GM21423 (cell line): Measurements from ENCODE around the gene PRPF6.

Source experiments
- ATAC-seq: cut with Tn5 transposase; IDR thresholded peaks from one replicate; pipeline ENCODE4 v1.9.1; 2021; ENCODE audit warnings: mild to moderate bottlenecking, moderate library complexity; ENCODE audit not compliant: unreplicated experiment

PRPF6 gene

DNA sequence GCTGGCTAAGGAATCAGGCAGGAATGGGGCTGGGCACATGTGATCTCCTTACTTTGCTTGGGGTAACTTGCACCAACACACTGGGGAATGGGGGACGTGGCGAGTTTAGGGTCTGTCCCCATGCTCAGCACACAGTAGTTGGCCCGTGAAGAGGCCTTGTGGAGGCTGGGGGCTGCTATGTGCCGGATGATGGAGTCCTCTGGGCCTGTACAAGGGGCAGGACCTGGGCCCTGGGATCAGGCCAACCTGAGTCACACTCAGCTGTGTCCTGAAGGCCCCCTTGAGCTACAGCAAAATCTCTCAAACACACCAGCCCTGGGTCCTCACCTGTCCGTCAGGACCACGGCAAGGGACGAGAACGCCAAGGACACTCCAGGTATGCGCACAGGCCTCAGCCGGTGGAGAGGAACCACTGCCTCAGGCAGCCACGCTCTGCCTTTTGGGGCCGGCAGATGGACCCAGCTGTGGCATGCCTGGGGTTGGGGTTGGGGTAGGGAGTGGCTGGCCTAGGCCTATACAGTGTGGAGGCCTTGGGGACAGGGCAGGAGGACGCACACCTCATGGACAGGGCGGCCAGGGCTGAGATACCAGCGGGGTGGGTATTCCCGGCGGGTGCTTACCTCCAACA is 35.8 kb upstream of the PRPF6 start:
- ATAC-seq = no peak

DNA sequence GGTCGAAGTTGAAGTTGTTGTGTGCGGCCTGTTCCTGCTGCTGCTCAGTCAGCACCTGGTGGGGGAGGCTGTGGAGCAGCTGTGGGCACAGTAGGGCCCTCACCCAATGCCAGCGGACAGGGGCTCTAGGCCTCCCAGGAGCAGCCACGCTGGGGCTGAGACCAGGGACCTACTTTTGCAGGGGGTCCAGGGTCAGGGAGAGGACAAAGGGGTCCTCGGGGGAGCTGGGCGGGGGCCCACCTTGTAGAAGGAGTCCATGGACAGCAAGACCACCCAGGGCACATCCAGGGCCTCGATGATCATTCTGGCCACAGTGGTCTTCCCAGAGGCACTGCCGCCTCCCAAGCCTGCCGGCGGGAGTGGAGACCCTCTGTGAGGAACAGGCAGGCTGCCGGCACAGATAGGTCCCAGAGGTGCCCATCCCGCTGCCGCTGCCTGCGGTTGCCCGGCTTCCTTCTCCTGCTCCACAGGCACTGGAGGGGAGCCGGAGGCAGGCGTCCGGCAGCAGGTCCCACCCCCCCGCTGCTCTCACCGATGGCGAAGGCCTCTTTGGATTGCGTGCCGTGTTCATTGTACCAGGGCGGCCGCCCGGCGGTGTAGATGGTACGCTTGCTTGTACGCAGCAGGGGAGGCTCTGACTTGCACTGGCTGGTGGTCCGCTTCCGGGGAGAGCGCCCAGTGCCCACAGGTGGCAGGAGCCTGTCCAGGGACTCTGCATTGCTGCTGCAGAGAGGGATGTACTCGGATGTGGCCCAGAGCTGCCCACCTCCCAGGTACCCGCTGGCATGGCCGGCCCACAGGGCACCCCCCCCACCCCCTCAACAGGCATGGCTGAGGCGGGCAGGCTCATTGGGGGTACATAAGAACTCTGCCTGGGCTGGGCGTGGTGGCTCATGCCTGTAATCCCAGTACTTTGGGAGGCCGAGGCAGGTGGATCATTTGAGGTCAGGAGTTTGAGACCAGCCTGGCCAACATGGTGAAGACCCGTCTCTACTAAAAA is 34.7 kb upstream of the PRPF6 start:
- ATAC-seq = no peak

DNA sequence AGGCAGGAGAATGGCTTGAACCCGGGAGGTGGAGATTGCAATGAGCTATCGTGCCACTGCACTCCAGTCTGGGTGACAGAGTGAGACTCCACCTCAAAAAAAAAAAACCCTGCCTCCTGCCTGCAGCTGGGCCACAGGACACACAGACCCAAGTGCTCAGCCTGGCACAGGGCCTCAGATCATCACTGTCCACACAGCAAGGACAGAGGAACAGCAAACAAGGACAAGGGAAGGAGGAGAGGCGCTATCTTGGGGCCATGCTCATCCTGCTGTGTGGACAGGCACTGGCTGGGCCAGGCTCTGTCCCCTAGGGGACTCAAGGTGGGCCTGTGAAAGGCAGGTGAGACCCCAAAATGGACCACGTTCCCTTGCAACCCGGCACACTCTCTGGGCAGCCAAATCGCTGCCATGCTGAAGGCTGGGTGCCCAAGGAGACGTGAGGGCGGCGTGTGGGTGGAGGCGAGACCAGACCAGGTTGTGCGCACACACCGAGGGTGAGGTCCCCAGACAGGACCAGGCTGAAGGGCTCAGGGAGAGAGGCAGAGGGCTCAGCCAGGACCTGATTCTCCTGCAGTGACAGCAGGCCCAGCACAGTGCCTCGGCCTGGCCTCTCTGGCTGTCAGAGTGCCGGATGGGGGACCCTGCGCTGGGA is 33.8 kb upstream of the PRPF6 start:
- ATAC-seq = no peak

DNA sequence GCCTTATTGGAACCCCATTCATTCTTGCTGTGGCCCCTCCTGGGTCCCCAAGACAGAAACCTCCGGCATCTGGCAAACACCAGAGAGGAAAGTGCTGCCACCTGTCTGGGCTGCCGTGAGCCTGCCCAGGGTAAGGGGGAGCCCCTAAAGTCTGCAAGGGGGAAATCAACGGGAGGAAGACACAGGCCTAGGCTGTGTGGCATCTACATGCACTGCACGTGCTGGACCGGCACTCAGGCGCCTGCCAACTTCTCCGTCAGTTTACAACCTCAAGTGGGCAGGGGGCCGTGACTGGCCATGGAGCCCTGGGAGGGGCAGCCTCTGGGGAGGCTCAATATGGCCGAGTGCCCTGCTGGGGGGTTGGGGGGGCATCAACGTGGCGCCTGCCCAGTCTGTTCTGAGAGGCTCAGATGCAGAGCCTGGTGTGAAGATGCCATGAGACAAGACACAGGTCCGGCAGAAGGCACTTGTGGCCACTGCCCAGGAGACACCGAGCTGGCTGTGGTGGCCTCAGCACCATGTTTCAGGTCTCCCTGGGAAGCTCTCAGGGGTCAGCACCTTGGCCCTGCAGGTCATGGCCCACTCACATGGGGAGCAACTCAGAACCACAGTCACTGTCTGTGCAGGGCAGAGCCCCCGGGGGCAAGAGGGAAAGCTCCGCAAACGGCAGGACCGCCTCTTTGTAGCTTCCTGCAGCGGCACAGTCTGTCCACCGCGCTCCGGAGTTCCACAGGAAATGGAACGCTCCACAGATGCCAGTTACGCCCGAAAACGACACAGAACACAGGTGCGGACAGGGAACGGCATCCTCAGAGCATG is 33.1 kb upstream of the PRPF6 start:
- ATAC-seq = no peak

DNA sequence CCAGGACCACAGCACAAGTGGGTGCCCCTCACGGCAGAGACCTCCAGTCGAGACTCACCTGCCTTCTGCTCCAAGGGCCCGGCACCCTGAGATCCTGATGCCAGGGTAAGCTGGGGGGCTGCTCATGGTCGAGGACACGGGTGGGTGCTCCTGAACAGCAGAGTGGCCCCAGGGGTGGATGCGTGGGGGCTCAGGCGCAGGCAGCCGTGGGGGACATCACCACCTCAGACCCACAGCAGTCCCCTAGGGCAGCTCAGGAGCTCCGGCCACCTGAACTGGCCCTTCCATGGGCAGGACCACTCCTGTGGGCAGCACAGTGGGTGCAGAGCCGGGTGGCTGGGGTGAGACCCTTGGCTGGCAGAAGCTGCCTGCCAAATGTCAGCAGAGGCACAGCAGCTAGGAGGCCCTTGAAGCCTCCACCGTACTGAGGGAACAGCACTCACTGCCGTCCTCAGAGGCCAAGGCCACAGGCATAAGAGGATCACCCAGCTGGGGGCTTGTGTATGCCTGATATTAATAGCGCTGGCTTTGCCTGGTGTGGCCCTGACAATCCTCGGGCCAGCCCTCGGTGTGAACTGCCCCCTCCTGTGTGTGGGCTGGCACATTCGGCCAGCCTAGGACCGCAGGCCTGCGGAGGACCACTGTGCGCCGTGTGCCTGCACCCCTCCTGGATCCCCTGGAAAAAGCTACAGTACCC is 30.1 kb upstream of the PRPF6 start:
- ATAC-seq = no peak

DNA sequence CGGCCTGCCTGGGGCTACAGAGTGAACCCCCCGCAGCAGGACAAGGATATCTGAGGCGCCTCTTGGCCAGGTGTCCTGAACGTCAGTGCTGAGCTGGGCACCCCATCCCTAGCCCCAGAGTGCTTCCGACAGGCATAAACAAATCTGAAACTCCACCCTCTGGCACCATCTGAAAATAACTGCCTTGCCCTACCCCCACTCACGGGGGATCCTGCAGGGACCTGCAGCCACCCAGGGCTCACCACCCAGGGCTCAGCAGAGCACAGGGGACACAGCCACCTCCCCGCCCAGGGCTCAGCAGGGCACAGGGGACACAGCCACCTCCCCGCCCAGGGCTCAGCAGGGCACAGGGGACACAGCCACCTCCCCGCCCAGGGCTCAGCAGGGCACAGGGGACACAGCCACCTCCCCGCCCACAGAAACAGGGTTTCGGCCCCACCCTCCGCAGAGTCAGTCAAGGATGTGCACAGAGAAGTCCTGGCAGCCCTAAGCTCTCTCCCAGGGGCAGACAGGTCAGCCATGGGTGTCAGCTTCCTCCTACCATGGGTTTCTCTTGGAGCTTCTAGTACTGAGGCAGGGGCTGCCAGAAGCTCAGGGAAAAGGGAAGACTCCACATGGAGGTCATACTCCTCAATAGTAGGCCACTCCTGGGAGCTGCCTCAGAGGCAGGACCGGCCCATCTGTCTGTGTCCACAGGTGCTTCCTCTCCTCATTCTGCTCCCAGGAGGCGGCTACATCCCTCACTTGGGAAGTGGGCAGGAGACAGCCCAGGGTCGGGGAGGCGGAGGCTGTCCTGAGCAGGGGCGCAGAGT is 29.3 kb upstream of the PRPF6 start:
- no peak for ATAC-seq

DNA sequence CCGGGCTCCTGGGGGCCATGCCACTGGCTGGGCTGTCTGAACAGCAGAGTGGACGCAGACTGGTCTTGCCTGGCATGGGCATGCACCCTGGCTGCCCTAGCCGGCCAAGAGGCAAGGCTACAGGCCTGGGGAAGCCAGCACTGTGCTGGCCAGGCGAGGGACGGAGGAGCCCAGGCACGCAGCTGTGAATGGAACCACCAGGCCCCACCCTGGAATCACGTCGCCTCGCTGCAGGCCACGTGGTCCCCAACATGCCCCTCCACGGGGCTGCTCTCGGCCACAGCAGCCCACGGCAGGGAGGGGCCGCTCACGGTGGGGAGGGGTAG is 28.8 kb upstream of the PRPF6 start:
- no peak for ATAC-seq

DNA sequence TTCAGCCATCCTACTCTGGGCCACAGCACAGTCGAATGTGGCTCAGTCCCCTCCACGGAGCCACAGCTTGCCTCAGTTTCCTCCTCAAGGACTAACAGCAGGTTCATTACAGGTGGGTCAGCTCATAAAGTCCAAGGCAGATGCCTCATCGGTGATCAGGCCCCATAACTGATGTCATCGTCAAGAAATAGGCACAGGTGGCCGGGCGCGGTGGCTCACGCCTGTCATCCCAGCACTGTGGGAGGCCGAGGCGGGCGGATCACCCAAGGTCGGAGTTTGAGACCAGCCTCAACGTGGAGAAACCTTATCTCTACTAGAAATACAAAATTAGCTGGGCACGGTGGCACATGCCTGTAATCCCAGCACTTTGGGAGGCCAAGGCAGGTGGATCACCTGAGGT is 28.2 kb upstream of the PRPF6 start:
- ATAC-seq = no peak

DNA sequence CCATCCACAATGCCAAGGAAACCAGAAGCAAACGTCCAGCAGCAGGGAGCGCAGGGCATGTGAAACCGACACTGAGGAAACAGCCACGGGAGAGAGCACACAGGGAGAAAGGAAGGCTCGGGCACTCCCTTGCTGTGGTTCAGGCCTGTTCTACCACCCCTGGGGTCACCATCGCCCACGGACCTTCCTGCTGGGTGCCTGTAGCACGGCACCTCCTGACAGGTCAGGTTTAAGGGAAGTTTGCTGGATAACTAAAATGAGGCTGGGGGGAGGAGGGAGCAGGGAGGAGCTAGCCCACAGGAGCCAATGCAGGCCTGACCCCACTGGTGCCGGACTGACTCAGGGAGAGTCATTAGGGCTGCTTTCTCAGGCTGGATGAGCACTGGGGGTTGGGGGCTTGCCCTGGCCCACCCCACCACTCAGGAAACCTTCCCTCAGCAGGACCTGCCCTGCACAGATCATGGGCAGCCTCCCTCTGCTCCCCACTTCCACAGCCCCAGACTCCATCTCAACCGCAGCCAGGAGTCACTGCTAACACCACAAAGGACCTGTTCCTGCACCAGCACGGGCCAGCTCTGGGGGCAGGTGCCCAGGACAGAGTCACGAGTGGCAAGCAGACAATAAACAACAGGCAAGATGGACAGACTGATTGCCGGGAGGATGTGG is 27.0 kb upstream of the PRPF6 start:
- no peak for ATAC-seq

DNA sequence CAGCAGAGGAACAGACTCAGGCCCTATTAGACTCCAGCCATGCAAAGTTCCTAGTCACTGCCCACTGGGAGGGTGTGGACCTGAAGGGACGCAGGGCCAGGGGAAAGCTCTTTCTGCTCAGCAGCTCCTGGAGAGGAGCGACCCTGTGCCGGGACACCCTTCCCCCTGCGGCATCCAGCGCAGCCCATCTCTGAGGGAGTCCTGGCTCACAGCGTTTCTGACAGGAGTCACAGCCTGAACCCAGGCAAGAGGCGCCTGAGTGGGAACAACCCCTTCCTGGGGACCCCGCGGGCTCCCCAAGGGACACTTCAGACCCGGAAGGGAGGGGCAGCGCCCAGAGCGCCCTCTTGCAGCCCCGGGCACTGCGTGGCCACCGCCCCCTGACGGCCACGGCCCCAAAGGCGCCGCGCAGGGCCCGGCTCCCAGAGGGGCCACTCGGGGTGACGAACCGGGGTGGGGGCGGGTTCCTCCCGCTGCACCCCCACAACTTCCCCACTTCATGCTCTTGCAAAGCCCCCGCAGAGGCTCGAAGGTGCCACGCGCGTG is 25.6 kb upstream of the PRPF6 start:
- ATAC-seq = peak; percentile 8

DNA sequence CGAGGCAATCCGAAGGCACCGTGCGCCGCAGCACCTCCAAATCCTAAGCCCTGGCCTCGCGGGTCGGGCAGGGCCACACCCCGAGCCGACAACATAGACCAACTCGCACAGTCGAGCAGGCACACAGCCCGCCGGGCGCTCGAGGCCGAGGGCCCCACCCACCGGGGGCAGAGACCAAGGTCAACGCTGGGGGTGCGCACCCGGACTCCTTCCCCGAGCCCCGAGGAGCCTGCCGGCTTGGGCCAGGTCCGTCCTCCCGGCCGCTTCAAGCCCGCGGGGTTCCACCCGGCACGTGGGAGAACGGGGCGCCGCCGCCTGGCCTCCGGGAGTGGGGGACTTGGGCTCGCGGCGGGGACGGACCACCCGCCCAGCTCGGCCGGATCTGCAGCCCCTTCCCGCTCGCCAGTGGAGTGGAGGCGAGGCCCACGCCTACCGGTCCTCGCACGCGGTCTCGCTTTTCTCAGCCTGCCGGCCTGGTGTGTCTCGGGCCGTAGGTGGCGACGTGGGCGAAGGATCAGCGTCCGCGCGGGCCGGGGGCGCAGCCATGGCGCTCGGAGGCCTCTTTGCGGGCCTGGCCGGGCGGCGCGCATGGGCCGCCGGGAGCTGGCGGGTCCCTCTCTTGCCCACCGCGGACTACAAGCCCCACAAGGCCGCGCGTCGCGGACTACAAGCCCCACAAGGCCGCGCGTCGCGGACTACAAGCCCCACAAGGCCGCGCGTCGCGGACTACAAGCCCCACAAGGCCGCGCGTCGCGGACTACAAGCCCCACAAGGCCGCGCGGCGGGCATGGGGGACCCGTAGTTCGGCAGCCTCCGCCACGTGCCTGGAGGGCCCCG is 24.9 kb upstream of the PRPF6 start, which contains the start of gene UCKL1:
Gene UCKL1, minus strand, starts transcription at position 590 of the 837 bp plus-strand sequence. Its CDS starts 44 bp downstream, at position 546.
- ATAC-seq = peak; percentile 68

DNA sequence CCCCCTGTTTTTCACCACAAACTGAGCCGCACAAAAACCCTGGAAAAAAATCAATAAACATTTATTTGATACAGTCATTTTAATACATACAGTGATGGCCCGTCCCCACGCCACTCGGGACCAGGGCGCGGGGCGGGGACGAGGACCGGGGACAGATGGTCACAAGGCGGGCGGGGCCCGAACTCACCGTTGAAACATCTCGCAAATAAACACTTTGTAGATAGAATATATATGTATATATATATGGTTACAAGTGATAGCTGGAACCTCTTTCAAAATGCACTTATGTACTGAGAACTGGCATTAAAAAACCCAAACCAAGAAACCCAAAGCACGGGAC is 24.3 kb upstream of the PRPF6 start:
- ATAC-seq = no peak

DNA sequence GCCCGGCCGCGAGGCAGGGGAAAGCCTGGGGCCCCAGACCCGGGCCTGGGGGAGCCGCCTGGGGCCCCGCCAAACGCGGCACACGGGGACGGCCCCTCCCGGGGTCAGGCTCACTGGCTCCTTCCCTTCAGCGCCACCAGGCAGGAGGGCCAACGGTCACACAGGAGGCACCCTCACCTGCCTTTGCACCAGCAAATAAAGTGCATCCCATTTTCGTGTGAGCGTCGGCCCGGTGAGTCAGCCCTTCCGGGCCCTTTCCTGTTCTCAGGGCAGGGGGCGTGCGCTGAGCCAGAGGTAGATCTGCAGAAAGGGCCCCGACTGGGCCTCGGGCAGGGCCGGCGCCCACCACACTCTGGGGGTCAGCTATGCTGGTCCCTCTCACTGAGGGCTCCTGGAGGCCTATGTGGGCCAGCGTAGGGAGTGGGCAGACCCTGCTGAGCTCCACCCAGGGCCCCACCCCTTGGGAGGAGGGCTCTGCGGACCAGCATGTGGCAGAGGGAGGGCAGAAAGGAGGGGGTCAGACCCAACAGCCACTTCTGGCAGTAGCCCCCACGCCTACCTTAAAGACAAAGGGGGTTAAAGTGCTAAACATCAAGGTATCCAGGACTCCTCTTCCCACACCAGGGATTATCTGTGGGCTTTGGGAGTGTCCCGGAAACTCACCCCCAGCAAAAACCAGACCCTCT is 23.8 kb upstream of the PRPF6 start:
- no peak for ATAC-seq

DNA sequence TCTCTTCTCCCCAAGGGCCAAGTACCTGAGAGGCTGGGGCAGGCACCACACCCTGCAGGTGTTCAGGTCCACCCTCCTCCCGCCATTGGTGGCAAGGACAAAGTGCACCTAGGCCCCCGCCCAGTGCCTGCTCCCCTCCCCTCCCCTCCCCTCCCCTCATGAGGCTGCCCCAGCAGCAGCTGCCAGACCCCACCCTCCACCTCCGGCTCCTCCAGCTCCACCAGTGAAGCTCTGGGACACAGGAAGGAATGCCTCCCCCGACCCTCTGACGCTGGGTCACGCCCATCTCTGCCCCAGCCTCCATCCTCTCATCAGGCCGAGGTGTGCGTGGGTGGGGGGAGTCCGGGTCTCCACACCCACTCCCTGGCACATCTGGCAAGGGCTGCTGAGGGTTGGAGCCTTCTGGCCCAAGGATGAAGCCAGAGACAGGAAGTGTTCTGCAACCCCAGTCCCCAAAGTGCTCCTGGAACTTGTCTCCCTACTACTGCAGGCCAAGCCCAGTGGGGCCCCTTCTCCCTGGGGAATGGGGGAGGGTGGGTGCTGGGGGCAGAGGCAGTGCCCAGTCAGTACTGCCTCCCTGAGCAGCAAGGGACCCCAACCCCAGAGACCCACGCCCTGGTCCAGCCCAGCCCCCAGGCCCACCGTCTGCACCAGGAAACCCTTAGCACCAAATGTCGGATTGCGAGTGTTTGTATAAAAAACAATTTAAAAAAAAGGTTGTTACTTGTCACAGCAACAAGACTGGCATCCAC is 23.1 kb upstream of the PRPF6 start:
- no peak for ATAC-seq

DNA sequence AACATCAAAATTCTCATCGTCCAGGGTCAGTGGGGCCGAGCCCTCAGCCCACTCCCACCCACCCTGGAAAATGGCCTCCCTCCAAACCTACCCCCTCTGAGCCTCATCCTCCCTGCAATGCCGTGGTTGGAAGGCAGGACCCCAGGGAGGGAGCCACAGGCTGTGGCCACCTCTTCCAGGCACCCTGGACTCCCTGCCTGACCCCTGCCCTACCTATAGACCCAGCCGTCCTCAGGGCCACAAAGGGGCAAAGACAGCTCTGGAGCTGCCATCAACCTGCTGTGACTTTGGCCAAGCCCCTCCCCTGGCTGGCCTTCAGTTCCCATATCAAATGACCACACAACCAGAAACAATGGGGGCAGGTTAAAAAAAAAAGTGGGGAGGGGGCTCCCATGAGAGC is 22.5 kb upstream of the PRPF6 start:
- ATAC-seq = no peak

DNA sequence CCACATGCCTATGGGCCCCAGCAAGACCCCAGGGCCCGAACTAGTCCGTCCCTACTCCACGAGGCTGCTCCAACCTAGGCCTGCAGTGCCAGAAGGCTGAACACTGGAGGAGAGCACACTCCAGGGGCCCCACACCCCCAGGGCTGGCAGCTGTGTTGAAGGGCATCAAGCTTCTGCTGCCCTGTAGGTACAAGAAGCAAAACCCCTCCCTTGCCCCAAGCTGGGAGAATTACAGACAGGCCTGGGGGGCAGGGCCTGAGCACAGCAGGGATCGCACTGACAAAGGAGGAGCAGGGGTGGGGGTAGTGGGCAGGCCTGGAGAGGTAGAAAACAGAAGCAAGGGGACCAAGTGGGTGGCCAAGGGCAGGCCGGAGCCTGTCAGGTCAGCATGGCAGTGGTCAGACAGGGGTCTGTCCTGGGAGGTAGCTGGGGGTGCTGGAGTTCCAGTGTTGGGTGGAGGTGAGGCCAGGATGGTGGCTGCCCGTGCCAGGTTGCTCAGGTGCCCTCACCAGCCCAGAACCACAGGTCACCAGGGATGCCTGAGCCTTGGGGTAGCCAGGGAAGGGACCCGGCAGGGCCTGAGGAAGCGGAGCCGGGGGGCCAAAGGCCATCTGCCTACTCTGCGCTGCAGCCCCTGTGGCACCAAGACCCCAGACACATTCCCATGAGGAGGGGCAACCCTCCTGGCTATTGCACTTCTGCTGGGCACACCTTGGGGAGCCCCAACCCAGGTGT is 21.8 kb upstream of the PRPF6 start:
- no peak for ATAC-seq
